Common myeloid progenitor, CD34-positive (primary cell): Measurements from ENCODE around the gene TRAF3.

ENCODE experiments used
- CTCF ChIA-PET: fragments of 350-600 bp; sonication (Branson Sonifier 250); formaldehyde crosslinking; loops from one replicate; lab custom pipeline; 2021; ENCODE audit warnings: antibody characterized with exemption; lab: Charles Lee
- POLR2A ChIA-PET: fragments of 350-600 bp; sonication (Branson Sonifier 250); formaldehyde crosslinking; loops from one replicate; lab custom pipeline; 2021; ENCODE audit warnings: antibody characterized with exemption; lab: Charles Lee
- DNase-seq, 3 donors: peaks; one replicate each; pipeline versions ENCODE4 v3.0.0 to v3.0.0-alpha.2; 2013
- H3K27ac ChIP-seq, 2 experiments: 1 replicate in 1 of 2; 2 replicates in 1 of 2; pipeline ENCODE4 v1.7.0; 2013; ENCODE audit warnings: inconsistent platforms in 2 of 2, low read length in 2 of 2, mild to moderate bottlenecking in 2 of 2, low read depth in 1 of 2, moderate library complexity in 1 of 2; ENCODE audit not compliant: severe bottlenecking in 2 of 2, insufficient read depth in 1 of 2, poor library complexity in 1 of 2
- H3K27me3 ChIP-seq, 5 experiments: replicated peaks in 2 of 5; 1 replicate in 3 of 5; 2 replicates in 2 of 5; pipeline versions ENCODE4 v1.6.1 to v1.7.0; 2013; ENCODE audit warnings: low read length in 4 of 5, mild to moderate bottlenecking in 2 of 5, moderate library complexity in 2 of 5, inconsistent platforms in 1 of 5; ENCODE audit not compliant: insufficient read depth in 5 of 5, control insufficient read depth in 4 of 5
- H3K36me3 ChIP-seq, 4 experiments: 1 replicate in 2 of 4; 2 replicates in 2 of 4; pipeline versions ENCODE4 v1.6.1 to v1.7.0; 2013; ENCODE audit warnings: low read length in 3 of 4, control low read depth in 1 of 4, mild to moderate bottlenecking in 1 of 4; ENCODE audit not compliant: control insufficient read depth in 4 of 4, insufficient read depth in 4 of 4
- H3K4me1 ChIP-seq, 4 experiments: 1 replicate in 3 of 4; 2 replicates in 1 of 4; pipeline versions ENCODE4 v1.6.1 to v1.7.1; 2013; ENCODE audit warnings: low read length in 3 of 4, mild to moderate bottlenecking in 3 of 4, control low read depth in 1 of 4, inconsistent platforms in 1 of 4, moderate library complexity in 1 of 4; ENCODE audit not compliant: control insufficient read depth in 4 of 4, insufficient read depth in 4 of 4; ENCODE audit errors: control extremely low read depth in 1 of 4
- H3K4me3 ChIP-seq, 7 experiments: 1 replicate in 4 of 7; 2 replicates in 3 of 7; pipeline versions ENCODE4 v1.5.1 to v1.7.0; 2013; ENCODE audit warnings: mild to moderate bottlenecking in 7 of 7, low read length in 6 of 7, moderate library complexity in 6 of 7, inconsistent platforms in 2 of 7, low read depth in 2 of 7, control low read depth in 1 of 7; ENCODE audit not compliant: insufficient read depth in 4 of 7, control insufficient read depth in 1 of 7; ENCODE audit errors: extremely low read depth in 1 of 7
- H3K9me3 ChIP-seq, 5 experiments: 1 replicate in 4 of 5; 2 replicates in 1 of 5; pipeline versions ENCODE4 v1.6.1 to v1.7.1; 2013; ENCODE audit warnings: low read length in 4 of 5, mild to moderate bottlenecking in 2 of 5, inconsistent platforms in 1 of 5, low read depth in 1 of 5, moderate library complexity in 1 of 5; ENCODE audit not compliant: control insufficient read depth in 4 of 5, insufficient read depth in 2 of 5; ENCODE audit errors: control extremely low read depth in 1 of 5
- WGBS: methylation state at CpG from one replicate; pipeline ENCODE4 v1.1.5; 2013; ENCODE audit not compliant: insufficient coverage; 5-methylcytosine and 5-hydroxymethylcytosine counted together

The TRAF3 gene

GRCh38 chr14:102930138-102930752 lies 153.0 kb downstream of the TRAF3 start:
- Histone ChIP-seq H3K9me3 (no peaks in the 10 kb centered on the region), H3K27ac (no peak overlapping the region), H3K36me3 (peaks cover 0 to 2% (median 1%) of the 10 kb centered on the region in 4 experiments), H3K4me3 (peak overlapping the region in 4 of 7 experiments; percentile 19 to 69 (median 30)), H3K4me1 (peaks cover 0 to 29% (median 25%) of the 10 kb centered on the region in 4 experiments), H3K27me3 (peaks cover 0 to 59% (median 26%) of the 10 kb centered on the region in 5 experiments)
- DNase-seq, result peak in 2 of 3 donors; percentile 28 to 45
- POLR2A ChIA-PET, result interaction anchor here (0.6 kb wide), 1 partner anchor 72 kb away, joined by 3 read pairs; no protein-coding TSS in a partner anchor
- CTCF ChIA-PET, result interaction anchor here (1.6 kb wide), 1 partner anchor 236 kb away, joined by 6 read pairs; no protein-coding TSS in a partner anchor
- 13% methylated on average over 54 of the region's 74 CpGs for WGBS

GRCh38 chr14:102930753-102931579 lies 153.7 kb downstream of the TRAF3 start:
- Histone ChIP-seq H3K4me1 (peaks cover 0 to 29% (median 25%) of the 10 kb centered on the region in 4 experiments), H3K27ac (no peak overlapping the region), H3K9me3 (no peaks in the 10 kb centered on the region), H3K36me3 (peaks cover 0 to 2% (median 1%) of the 10 kb centered on the region in 4 experiments), H3K27me3 (peaks cover 0 to 52% (median 24%) of the 10 kb centered on the region in 5 experiments), H3K4me3 (no peak overlapping the region)
- DNase-seq, result no peak
- CTCF ChIA-PET, result interaction anchor here (0.7 to 1.6 kb wide), 3 partner anchors 11 to 237 kb away, joined by 3 to 6 read pairs (median 3); no protein-coding TSS in a partner anchor
- POLR2A ChIA-PET, result interaction anchor here (0.6 kb wide), 1 partner anchor 72 kb away, joined by 3 read pairs; no protein-coding TSS in a partner anchor
- WGBS, result 92% methylated on average over 32 of the region's 34 CpGs

- H3K9me3 ChIP-seq, result no peaks in the 10 kb centered on the region
- H3K4me3 ChIP-seq, result no peak overlapping the region
- no peak overlapping the region for H3K27ac ChIP-seq
- peaks cover 0 to 29% (median 25%) of the 10 kb centered on the region in 4 experiments for H3K4me1 ChIP-seq
- WGBS, result over 99% methylated on average over 11 of the region's 12 CpGs
- CTCF ChIA-PET, result interaction anchor here (0.6 to 1.6 kb wide), 4 partner anchors 11 to 237 kb away, joined by 3 to 6 read pairs (median 3); no protein-coding TSS in a partner anchor
- peaks cover 0 to 44% (median 22%) of the 10 kb centered on the region in 5 experiments for H3K27me3 ChIP-seq
- POLR2A ChIA-PET, result no interaction called here
- no peak for DNase-seq
- H3K36me3 ChIP-seq, result peaks cover 0 to 2% (median 1%) of the 10 kb centered on the region in 4 experiments
Observed at GRCh38 chr14:102931580-102932285, 154.5 kb downstream of the TRAF3 start.

GRCh38 chr14:102932484-102933248 lies 155.4 kb downstream of the TRAF3 start:
- peaks cover 0 to 25% (median 22%) of the 10 kb centered on the region in 4 experiments for H3K4me1 ChIP-seq
- H3K36me3 ChIP-seq, result peaks cover 0 to 6% (median 3%) of the 10 kb centered on the region in 4 experiments
- WGBS, result 92% methylated on average over 15 of the region's 26 CpGs
- POLR2A ChIA-PET, result no interaction called here
- H3K4me3 ChIP-seq, result no peak overlapping the region
- no peak overlapping the region for H3K27ac ChIP-seq
- no peak for DNase-seq
- H3K9me3 ChIP-seq, result no peaks in the 10 kb centered on the region
- CTCF ChIA-PET, result interaction anchor here (0.6 kb wide), 1 partner anchor 92 kb away, joined by 3 read pairs; no protein-coding TSS in a partner anchor
- peaks cover 0 to 36% (median 17%) of the 10 kb centered on the region in 5 experiments for H3K27me3 ChIP-seq

- CTCF ChIA-PET, result no interaction called here
- Histone ChIP-seq H3K9me3 (no peaks in the 10 kb centered on the region), H3K27ac (no peak overlapping the region), H3K4me1 (peaks cover 0 to 14% (median 12%) of the 10 kb centered on the region in 4 experiments), H3K4me3 (no peak overlapping the region), H3K36me3 (peaks cover 0 to 6% (median 3%) of the 10 kb centered on the region in 4 experiments), H3K27me3 (peaks cover 0 to 33% (median 16%) of the 10 kb centered on the region in 5 experiments)
- POLR2A ChIA-PET, result no interaction called here
- DNase-seq, result no peak
- 96% methylated on average over 19 of the region's 20 CpGs for WGBS
Observed at GRCh38 chr14:102933618-102934231, 156.5 kb downstream of the TRAF3 start.

- CTCF ChIA-PET, result interaction anchor here (1.1 kb wide), 1 partner anchor 32 kb away, joined by 4 read pairs; no protein-coding TSS in a partner anchor
- H3K36me3 ChIP-seq, result peaks cover 0 to 6% (median 4%) of the 10 kb centered on the region in 4 experiments
- H3K9me3 ChIP-seq, result no peaks in the 10 kb centered on the region
- DNase-seq, result no peak
- peaks cover 0 to 13% (median 7%) of the 10 kb centered on the region in 5 experiments for H3K27me3 ChIP-seq
- H3K27ac ChIP-seq, result no peak overlapping the region
- no peaks in the 10 kb centered on the region for H3K4me1 ChIP-seq
- WGBS, result no CpG with 5 or more reads among the region's 4 CpGs
- no peak overlapping the region for H3K4me3 ChIP-seq
- POLR2A ChIA-PET, result no interaction called here
Observed at GRCh38 chr14:102935756-102936155, 158.5 kb downstream of the TRAF3 start.
